IMR-90 (cell line): ENCODE measurements around the gene SNX27.

Source experiments
- POLR2A ChIP-seq: IDR thresholded peaks from 2 replicates; pipeline ENCODE4 v1.6.1; 2012; ENCODE audit warnings: mild to moderate bottlenecking, low read depth, low read length
- TF ChIP-seq, protein P1 (sequence below): conservative IDR thresholded peaks from 2 replicates; pipeline ENCODE4 v1.5.1; 2012; ENCODE audit warnings: mild to moderate bottlenecking, low read depth, low read length, improper control_type of control experiment

DNA sequence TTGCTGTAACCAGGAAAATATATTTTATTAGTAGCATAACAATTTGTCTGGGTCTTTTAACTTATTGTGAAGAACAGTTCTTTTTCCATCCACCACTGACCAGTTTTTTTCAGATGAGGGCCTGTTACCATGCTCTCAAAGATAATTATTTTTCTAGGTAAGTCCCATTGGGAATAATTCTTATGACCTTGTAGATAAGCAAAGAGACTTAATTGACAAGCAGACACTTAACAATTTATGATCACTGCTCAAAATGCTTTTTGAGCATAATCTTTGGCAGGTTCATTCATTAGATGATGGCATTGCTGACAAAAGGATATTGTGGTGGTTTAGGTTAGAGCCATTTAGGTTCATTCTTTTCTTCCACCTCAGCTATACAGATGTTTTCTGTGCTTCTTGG is 6.6 kb downstream of the SNX27 start:
- TF ChIP-seq, protein P1, sequence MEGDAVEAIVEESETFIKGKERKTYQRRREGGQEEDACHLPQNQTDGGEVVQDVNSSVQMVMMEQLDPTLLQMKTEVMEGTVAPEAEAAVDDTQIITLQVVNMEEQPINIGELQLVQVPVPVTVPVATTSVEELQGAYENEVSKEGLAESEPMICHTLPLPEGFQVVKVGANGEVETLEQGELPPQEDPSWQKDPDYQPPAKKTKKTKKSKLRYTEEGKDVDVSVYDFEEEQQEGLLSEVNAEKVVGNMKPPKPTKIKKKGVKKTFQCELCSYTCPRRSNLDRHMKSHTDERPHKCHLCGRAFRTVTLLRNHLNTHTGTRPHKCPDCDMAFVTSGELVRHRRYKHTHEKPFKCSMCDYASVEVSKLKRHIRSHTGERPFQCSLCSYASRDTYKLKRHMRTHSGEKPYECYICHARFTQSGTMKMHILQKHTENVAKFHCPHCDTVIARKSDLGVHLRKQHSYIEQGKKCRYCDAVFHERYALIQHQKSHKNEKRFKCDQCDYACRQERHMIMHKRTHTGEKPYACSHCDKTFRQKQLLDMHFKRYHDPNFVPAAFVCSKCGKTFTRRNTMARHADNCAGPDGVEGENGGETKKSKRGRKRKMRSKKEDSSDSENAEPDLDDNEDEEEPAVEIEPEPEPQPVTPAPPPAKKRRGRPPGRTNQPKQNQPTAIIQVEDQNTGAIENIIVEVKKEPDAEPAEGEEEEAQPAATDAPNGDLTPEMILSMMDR: no peak
- TF ChIP-seq POLR2A: no peak
